ENCODE measurements around the gene SLC29A4.

The SLC29A4 gene

GRCh38 chr7:5324961-5325360 is 42.2 kb downstream of the SLC29A4 start:
- DNase-seq: no peak

GRCh38 chr7:5330288-5330687 is 47.5 kb downstream of the SLC29A4 start:
- no peak for DNase-seq

- DNase-seq: no peak
Measured at GRCh38 chr7:5332579-5332978, 49.8 kb downstream of the SLC29A4 start.

- DNase-seq: no peak
Measured at GRCh38 chr7:5333121-5334045, 50.6 kb downstream of the SLC29A4 start.

- no peak for DNase-seq
Measured at GRCh38 chr7:5334671-5335070, 51.9 kb downstream of the SLC29A4 start.

- no peak for DNase-seq
Measured at GRCh38 chr7:5337047-5337446, 54.3 kb downstream of the SLC29A4 start.

GRCh38 chr7:5339955-5340354 is 57.2 kb downstream of the SLC29A4 start:
- no peak for DNase-seq

- no peak for DNase-seq
Measured at GRCh38 chr7:5342631-5343030, 59.9 kb downstream of the SLC29A4 start.

- no peak for DNase-seq
Measured at GRCh38 chr7:5343884-5344283, 61.1 kb downstream of the SLC29A4 start.

- DNase-seq: no peak
Measured at GRCh38 chr7:5344342-5344741, 61.6 kb downstream of the SLC29A4 start.

- no peak for DNase-seq
Measured at GRCh38 chr7:5345171-5345570, 62.4 kb downstream of the SLC29A4 start.

- DNase-seq: no peak
Measured at GRCh38 chr7:5345671-5346070, 62.9 kb downstream of the SLC29A4 start.

- no peak for DNase-seq
Measured at GRCh38 chr7:5348134-5349004, 65.6 kb downstream of the SLC29A4 start.

GRCh38 chr7:5349005-5349380 is 66.2 kb downstream of the SLC29A4 start:
- no peak for DNase-seq

GRCh38 chr7:5349437-5350173 is 66.9 kb downstream of the SLC29A4 start:
- no peak for DNase-seq

GRCh38 chr7:5350174-5350463 is 67.4 kb downstream of the SLC29A4 start:
- no peak for DNase-seq

- DNase-seq: no peak
Measured at GRCh38 chr7:5350600-5351385, 68.0 kb downstream of the SLC29A4 start.

GRCh38 chr7:5351507-5352265 is 68.9 kb downstream of the SLC29A4 start:
- DNase-seq: no peak

GRCh38 chr7:5352440-5353010 is 69.8 kb downstream of the SLC29A4 start:
- no peak for DNase-seq

- peak in 1 of 2 donors; percentile 10 for DNase-seq
Measured at GRCh38 chr7:5354460-5355232, 71.9 kb downstream of the SLC29A4 start.

Data from CD4-positive, alpha-beta T cell treated with Interferon alpha-2 for 1 hour (primary cell).